HG03521 (cell line): Measurements from ENCODE around the gene PTPRR.

Source experiments
- ATAC-seq: cut with Tn5 transposase; IDR thresholded peaks from one replicate; pipeline ENCODE4 v1.9.1; 2021; ENCODE audit warnings: mild to moderate bottlenecking, moderate library complexity; ENCODE audit not compliant: unreplicated experiment

Gene PTPRR, protein sequence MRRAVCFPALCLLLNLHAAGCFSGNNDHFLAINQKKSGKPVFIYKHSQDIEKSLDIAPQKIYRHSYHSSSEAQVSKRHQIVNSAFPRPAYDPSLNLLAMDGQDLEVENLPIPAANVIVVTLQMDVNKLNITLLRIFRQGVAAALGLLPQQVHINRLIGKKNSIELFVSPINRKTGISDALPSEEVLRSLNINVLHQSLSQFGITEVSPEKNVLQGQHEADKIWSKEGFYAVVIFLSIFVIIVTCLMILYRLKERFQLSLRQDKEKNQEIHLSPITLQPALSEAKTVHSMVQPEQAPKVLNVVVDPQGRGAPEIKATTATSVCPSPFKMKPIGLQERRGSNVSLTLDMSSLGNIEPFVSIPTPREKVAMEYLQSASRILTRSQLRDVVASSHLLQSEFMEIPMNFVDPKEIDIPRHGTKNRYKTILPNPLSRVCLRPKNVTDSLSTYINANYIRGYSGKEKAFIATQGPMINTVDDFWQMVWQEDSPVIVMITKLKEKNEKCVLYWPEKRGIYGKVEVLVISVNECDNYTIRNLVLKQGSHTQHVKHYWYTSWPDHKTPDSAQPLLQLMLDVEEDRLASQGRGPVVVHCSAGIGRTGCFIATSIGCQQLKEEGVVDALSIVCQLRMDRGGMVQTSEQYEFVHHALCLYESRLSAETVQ

GRCh38 chr12:70920251-70920851, at the start of gene PTPRR:
Gene PTPRR (minus strand): TSS chr12:70920738. CDS start chr12:70920390, 348 bp downstream.
- ATAC-seq: no peak

DNA sequence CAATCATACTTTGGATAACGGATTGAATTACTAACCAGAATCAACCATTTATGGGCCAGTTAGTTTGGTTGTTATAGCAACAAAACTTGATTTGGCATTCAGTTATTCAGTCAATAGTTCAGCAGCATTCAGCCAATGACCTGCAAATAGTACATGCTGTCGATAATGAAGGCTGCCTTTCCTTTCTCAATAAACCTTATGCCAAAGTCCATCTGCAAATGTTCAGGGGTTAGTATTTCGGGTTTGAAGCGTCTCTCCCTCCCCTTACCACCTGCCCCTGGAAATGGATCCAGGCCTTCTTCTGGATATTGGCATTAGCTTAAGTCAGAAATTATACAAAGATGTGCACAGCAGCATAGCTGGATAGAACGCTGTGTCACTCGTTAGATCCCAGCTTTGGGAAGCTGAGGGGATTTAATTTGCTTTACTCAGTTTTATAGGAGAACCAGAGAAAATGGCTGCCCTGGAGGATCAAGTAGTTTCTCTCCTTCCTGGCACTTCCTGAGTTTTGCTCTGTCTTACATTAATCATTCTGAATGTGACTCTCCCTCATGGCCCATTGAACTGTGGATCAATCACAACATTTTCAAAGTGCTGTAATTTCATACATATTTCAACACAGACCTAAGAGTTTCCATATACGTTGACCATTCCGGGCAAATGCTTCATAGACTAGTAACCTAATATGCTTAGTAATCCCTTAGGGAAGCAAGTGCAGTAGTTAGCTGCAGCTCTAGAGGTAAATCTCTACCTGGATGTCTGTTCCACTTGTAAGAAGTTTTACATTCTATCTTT, 46.7 kb upstream of the PTPRR start:
- no peak for ATAC-seq

DNA sequence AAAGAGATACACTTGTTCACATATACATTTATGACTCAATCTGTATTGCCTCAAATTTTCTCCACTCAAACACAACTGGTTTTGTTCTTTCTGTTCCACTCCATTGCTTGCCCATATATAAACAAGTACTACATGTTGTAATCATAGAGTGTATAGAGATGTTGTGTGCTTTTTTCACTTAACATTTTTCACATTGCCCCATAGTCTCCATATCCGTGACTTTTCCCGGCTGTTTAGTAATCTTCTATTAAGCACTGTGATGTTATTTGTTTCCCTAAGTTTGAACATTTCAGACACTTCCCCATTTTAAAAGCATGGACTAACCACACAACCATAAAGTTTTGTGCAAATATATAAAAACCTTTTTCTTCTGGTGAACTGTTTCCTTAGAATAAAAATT, 45.5 kb upstream of the PTPRR start:
- no peak for ATAC-seq

DNA sequence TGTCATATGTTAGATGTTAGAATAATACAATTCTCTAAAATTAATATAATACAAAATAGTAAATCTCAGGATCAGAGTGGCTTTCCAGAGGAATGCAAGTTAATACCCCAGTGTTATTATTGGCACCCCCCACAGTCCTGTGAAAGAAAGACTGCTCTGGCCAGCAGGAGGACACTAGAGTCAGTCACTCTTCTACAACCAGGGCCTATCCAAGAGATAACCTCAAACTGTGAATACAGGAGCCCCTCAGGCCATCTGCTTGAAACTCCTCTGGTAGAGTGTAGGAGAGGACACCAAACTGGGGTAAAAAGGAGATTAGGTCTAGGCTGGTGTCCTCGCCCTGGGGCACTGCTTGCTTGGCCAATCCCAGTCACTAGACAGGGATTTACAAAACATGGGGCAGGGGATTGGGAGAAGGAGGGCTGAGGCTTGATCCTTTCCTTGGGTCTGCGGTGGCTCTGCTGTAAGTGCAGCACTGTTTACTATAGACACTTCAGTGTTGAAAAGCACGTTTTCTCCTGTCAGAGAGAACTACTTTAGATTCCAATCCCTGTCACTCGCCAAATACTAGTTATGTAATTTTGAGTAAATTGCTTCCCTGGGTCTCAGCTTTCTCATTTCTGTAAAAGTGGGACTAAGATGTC, 44.5 kb upstream of the PTPRR start:
- no peak for ATAC-seq

GRCh38 chr12:70963081-70963660, 42.6 kb upstream of the PTPRR start:
- ATAC-seq: no peak

GRCh38 chr12:70962226-70962794, 41.8 kb upstream of the PTPRR start:
- ATAC-seq: peak; percentile 53

- ATAC-seq: no peak
Measured at GRCh38 chr12:70960484-70960883, 39.9 kb upstream of the PTPRR start.

- ATAC-seq: no peak
Measured at GRCh38 chr12:70955415-70955814, 34.9 kb upstream of the PTPRR start.

- no peak for ATAC-seq
Measured at GRCh38 chr12:70950451-70950850, 29.9 kb upstream of the PTPRR start.

DNA sequence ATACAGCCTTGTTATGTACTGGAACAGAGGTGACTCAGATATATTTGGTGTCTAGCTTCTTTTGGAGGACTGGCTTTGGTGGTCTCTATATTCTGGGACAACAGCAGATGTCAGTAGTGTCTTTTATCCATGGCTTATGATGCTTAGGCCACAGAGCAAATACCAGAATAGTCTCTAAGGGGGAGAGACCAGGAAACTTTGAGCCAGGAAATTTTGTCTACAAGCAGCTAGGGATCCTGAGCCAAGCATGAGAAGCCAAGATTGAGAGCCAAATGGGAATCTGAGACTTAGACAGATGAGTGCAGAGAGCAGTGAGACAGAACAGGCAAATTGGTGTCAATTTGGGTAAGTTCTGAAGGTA, 28.4 kb upstream of the PTPRR start:
- ATAC-seq: no peak

DNA sequence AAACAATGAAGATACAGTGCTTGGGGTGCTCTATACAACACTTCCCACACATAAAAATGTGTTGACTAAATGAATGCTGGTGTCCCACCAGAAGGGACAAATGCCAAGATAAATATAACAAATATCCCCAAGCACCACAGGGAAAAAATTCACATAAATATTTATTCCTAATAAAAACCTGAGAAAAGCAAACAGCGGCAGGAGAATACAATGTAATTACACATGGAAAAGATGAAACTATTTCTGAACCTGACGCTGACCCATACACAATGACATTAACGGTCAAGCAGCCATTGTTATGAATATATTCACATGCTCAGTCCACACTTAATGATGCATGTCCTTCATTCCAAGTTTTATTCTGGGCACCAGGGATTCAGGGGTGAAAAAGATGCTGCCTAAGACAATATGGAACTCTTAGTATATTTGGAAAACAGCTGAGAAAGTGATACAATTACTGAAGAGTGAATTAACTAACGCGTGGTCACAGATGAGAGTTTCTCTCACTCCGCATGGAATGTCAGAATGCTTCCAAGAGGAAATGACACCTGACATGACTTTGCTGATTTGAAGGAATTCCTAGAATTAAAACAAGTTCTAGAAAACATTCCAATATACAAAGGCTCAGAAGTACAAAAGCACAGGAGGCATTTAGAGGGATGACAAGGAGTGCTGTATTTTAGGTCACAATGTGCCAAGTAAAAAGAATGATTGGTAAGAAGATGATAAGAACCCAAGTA, 27.9 kb upstream of the PTPRR start:
- ATAC-seq: no peak

DNA sequence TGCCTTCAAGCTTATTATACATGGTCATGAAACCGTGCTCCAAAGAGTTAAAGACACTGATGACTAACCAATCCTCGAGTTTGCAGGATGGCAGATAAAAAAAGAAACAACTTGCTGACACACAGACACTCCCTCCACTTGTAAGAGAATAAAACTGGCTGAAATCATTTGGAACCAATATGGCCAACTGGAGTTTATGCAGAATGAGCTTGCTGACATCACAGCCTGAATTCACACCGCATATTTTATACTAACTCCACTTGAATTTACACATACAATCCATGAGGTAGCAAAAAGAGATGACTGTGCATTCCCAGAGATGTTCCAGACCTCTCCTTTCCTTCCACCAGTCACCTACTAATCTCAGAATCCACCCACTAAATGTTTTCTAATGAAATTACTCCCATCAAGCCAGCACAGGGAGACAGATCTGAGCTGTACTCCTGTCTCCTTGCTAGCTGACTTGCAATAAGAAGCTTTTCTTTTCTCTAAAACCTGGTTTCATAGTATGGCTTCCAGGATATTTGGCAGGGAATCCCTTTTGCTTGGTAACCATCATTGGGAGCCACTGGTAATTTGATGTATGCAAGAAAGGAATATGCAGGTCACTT, 15.8 kb upstream of the PTPRR start:
- no peak for ATAC-seq

DNA sequence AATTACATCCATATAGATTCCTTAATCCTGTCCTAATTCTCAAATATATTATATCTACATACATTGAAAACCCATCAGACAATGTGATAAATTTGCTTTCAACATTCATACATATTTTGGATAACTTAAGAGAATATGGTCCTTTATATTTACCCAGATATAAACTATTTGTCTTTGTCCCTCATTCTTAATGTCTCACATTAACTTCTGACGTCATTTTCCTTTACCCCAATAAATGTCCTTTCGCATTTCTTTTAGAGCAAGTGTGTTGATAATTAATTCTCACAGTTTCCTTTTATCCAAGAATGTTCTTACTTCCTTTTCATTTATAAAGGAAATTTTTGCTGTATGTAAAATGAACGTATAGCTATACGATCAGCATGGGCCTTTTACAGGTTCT, 12.6 kb upstream of the PTPRR start:
- ATAC-seq: no peak

GRCh38 chr12:70929029-70929428, 8.5 kb upstream of the PTPRR start:
- no peak for ATAC-seq

DNA sequence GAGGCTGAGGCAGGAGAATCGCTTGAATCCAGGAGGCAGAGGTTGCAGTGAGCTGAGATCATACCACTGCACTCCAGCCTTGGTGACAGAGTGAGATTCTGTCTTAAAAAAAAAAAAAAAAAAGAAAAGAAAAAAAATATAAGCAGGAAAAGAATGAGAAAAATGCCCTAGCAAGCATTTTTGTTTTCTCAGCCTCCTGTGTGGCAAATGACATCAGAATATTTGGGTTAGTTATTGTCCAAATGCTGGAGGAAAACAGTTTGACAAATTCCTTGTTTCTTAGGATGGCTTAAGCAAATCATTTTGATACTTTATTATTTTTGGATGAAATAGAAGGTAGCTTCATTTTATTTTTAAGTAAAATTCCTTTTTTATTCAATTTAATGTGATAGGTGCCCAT, 7.5 kb upstream of the PTPRR start:
- ATAC-seq: no peak

- ATAC-seq: no peak
Measured at GRCh38 chr12:70927356-70927755, 6.8 kb upstream of the PTPRR start.

GRCh38 chr12:70925539-70925938, 5.0 kb upstream of the PTPRR start:
- no peak for ATAC-seq

GRCh38 chr12:70920891-70921290, 353 bp upstream of the PTPRR start:
- no peak for ATAC-seq

- ATAC-seq: no peak
Measured at GRCh38 chr12:70919597-70920035, 922 bp downstream of the PTPRR start.
